HG03457 (cell line): ENCODE results near the gene ERO1A.

Experiments
- ATAC-seq: cut with Tn5 transposase; IDR thresholded peaks from one replicate; pipeline ENCODE4 v1.9.1; 2021; ENCODE audit warnings: moderate number of reproducible peaks; ENCODE audit not compliant: unreplicated experiment

The ERO1A gene

DNA sequence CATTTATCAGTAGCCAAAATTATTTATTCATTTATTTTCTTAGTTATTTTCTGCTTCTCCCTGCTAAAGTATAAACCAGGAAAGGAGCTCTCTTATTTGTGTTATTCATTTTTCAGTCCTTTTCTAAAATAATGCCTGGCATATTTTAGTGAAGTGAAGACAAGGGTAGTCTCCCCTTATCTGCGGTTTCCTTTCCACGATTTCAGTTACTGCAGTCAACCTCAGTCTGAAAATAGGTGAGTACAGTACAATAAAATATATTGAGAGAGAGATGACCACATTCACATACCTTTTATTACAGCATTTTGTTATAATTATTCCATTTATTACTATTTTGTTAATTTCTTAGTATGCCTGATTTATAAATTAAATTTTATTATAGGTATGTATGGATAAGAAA is 85.2 kb downstream of the ERO1A start:
- no peak for ATAC-seq

DNA sequence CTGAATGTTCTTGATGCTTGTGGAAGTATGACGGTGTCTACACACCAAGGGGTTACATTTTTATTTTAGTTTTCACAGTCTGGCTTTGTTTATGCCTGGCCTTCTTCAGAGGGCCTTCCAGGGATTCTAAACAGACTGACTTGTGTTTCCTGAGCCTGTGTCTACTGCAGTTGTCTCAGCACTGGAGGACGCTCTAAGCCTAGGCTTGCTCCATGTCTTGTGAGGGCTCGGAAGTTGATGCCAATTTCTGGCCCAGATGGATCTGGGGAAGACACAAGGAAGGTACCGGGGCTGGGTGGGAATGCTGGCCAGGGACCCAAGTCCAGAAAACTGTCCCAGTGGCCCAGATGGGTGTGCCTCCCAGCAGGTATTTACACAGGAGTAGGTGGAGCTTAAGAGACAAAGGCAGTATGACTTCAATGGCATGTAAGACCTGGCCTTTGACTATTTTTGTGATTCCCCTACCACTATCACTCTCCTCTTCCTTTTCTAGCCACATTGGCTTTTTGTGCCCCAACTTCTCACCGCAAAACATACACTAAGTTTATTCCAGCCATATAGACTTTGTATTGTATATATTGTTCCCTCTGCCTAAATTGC is 85.8 kb downstream of the ERO1A start:
- no peak for ATAC-seq

DNA sequence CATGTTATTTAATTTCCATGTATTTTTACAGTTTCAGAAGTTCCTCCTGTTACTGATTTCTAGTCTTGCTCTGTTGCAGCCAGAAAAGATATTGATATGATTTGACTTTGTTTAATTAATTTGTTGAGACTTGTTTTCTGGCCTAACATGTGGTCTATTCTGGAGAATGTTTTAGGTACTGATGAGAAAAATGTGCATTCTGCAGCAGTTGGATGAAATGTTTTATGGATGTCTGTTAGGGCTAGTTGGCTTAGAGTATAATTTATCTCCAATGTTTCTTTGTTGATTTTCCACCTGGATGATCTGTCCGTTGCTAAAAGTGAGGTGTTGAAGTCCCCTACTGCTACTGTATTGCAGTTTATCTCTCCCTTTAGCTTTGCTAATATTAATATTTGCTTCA is 88.3 kb downstream of the ERO1A start:
- no peak for ATAC-seq

DNA sequence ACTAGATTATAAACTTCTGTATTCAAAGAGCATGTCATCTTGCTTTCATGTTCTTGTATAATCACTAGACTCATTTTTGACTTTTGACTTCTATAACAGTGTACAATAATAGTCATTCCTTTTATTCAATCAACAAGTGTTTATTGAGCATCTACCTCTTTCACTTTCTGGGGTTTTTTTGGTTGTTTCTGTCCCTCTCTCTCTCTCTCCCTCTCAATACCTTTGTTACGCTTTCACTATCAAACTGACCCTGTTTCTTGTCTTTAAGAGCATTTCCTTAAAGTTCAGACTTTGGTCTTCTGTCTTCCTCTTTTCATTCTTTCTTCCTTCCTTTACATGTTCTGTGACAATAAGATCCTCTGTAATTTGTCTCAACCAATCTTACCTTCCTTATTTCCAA is 93.2 kb downstream of the ERO1A start:
- ATAC-seq, result no peak

DNA sequence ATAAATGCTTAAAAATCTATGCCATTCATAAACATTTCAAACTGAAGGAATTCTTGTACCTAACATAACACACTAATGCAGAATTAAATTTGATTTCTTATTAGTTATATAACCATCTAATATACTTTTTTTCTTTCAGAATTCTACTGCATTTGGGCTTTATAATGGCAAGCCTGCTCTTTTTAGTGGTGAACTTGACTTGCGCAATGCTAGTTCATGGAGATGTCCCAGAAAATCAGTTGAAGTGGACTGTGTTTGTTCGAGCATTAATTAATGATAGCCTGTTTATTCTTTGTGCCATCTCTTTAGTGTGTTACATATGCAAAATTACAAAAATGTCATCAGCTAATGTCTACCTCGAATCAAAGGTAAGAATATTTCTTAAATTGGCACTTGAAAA is 95.4 kb downstream of the ERO1A start:
- no peak for ATAC-seq

DNA sequence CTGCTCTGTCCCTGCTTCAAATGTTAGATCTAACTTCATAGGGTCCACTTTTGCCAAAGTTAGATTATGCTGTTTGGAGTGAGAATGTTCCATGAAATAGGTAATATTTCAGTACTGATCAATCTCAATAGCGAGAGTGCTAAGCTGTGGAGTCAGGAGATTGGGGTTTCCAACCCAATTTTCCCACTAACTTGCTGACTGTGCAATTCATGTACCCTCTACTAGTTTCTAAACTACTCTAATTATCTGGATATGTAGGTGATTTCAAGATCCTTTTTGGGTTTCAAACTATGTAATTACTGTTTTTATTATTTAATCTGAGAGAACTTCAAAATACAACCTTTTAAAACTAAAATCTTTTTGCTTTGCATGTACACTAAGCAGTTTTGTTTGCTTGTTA is 96.8 kb downstream of the ERO1A start:
- ATAC-seq, result no peak

DNA sequence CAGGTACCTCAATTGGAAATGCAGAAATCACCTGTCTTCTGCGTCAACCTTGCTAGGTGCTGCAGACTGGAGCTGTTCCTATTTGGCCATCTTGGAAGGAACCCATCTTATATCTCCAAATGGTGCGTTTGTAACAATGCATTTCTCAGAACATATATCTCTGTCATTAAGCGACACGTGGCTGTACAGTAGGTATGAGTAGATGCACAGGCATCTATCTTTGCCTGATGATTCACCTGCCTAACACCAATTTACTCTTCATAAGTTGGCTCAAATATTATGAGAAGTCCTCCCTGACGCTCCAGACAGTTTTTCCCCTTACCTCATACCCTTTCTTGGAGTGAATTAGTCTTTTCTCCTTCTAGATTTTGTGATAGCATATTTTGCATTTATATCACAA is 98.5 kb downstream of the ERO1A start:
- no peak for ATAC-seq

DNA sequence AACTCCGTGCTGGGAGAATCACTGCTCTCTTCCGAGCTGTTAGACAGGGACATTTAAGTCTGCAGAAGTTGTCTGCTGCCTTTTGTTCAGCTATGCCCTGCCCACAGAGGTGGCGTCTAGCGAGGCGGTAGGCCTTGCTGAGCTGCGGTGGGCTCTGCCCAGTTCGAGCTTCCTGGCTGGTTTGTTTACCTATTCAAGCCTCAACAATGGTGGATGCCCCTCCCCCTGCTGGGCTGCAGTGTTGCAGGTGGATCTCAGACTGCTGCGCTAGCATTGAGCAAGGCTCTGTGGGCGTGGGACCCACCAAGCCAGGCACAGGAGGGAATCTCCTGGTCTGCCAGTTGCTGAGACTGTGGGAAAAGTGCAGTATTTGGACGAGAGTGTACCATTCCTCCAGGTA is 99.0 kb downstream of the ERO1A start:
- no peak for ATAC-seq

DNA sequence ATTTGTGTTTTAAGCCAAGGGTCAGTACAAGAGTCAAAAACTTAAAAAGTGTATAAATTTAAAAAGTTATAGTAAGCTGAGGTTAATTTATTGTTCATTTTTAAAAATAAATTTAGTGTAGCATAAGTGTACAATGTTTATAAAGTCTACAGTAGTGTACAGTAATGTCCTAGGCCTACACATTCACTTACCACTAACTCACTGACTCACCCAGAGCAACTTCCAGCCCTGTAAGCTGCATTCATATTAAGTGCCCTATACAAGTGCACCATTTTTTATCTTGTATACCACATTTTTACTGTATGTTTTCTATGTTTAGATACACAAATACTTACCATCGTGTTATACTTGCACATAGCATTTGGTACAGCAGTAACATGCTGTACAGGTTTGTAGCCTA is 105.0 kb downstream of the ERO1A start:
- no peak for ATAC-seq
